Activated naive CD4-positive, alpha-beta T cell treated with anti-CD3 and anti-CD28 coated beads for 36 hours (primary cell): ENCODE measurements around the gene SPON2. TPM values are rescaled to one million over a fixed set of nuclear protein-coding genes. Genes with fewer than 3 reads are reported as not detected.

Source experiments
- CTCF ChIA-PET: fragments of 350-600 bp; sonication (Branson Sonifier 250); formaldehyde crosslinking; loops from one replicate; lab custom pipeline; 2021; ENCODE audit warnings: antibody characterized with exemption; lab: Charles Lee
- DNase-seq: peaks from one replicate; pipeline ENCODE4 v3.0.0-alpha.2; 2020
- H3K27ac Mint-ChIP-seq: one replicate; pipeline ENCODE4 v1.8.0; 2021; ENCODE audit warnings: mild to moderate bottlenecking, mixed read lengths
- H3K27me3 Mint-ChIP-seq: one replicate; pipeline ENCODE4 v1.8.0; 2021; ENCODE audit warnings: low read depth, mixed read lengths
- H3K36me3 Mint-ChIP-seq: one replicate; pipeline ENCODE4 v1.8.0; 2021; ENCODE audit warnings: low read depth, mixed read lengths
- H3K4me1 Mint-ChIP-seq: one replicate; pipeline ENCODE4 v1.8.0; 2021; ENCODE audit warnings: low read depth, mixed read lengths
- H3K4me3 Mint-ChIP-seq: one replicate; pipeline ENCODE4 v1.8.0; 2021; ENCODE audit warnings: mild to moderate bottlenecking, moderate library complexity, mixed read lengths
- H3K9me3 Mint-ChIP-seq: one replicate; pipeline ENCODE4 v1.8.0; 2021; ENCODE audit warnings: mixed read lengths
- intact Hi-C: fragments of 100-400 bp; cut with micrococcal nuclease; formaldehyde crosslinking; loops from one replicate; pipeline ENCODE4 v1.15.1; 2023
- total RNA-seq, 2 experiments: library from RNA; stranded (reverse); gene quantifications; one replicate each; pipeline ENCODE4 v1.2.3, GENCODE V29; 2021

The SPON2 gene
- total RNA-seq, 2 experiments from 2014 or later: 4.8 to 5.5 TPM

- intact Hi-C loops: no loop called here
- Mint-ChIP-seq H3K9me3 (peaks cover 9% of the 10 kb centered on the region), H3K4me1 (peaks cover 11% of the 10 kb centered on the region), H3K4me3 (peak overlapping the region; percentile 17), H3K27ac (no peak overlapping the region), H3K27me3 (peaks cover 16% of the 10 kb centered on the region), H3K36me3 (peaks cover 6% of the 10 kb centered on the region)
- DNase-seq: no peak
- CTCF ChIA-PET: interaction anchor here (0.6 to 1.5 kb wide), 4 partner anchors 9 to 146 kb away, joined by 3 to 5 read pairs (median 5); no protein-coding TSS in a partner anchor
Measured at GRCh38 chr4:1183985-1184773, 11.8 kb upstream of the SPON2 start.

- Mint-ChIP-seq H3K27ac (no peak overlapping the region), H3K36me3 (peaks cover 6% of the 10 kb centered on the region), H3K9me3 (peaks cover 9% of the 10 kb centered on the region), H3K27me3 (peaks cover 16% of the 10 kb centered on the region), H3K4me1 (peaks cover 11% of the 10 kb centered on the region), H3K4me3 (no peak overlapping the region)
- CTCF ChIA-PET: no interaction called here
- intact Hi-C loops: no loop called here
- DNase-seq: no peak
Measured at GRCh38 chr4:1182313-1182712, 9.9 kb upstream of the SPON2 start.

GRCh38 chr4:1180663-1181062, 8.3 kb upstream of the SPON2 start:
- Mint-ChIP-seq H3K36me3 (peaks cover 6% of the 10 kb centered on the region), H3K27me3 (peaks cover 16% of the 10 kb centered on the region), H3K4me3 (no peak overlapping the region), H3K4me1 (peaks cover 3% of the 10 kb centered on the region), H3K9me3 (peaks cover 9% of the 10 kb centered on the region), H3K27ac (no peak overlapping the region)
- CTCF ChIA-PET: interaction anchor here (1.7 kb wide), 1 partner anchor 13 kb away, joined by 5 read pairs; no protein-coding TSS in a partner anchor
- DNase-seq: no peak
- intact Hi-C loops: no loop called here

GRCh38 chr4:1179976-1180375, 7.6 kb upstream of the SPON2 start:
- Mint-ChIP-seq H3K4me3 (no peak overlapping the region), H3K27me3 (peaks cover 16% of the 10 kb centered on the region), H3K9me3 (peaks cover 9% of the 10 kb centered on the region), H3K27ac (no peak overlapping the region), H3K4me1 (peaks cover 3% of the 10 kb centered on the region), H3K36me3 (peaks cover 6% of the 10 kb centered on the region)
- intact Hi-C loops: no loop called here
- DNase-seq: no peak
- CTCF ChIA-PET: interaction anchor here (0.6 to 1.7 kb wide), 2 partner anchors 12 to 42 kb away, joined by 5 to 6 read pairs; no protein-coding TSS in a partner anchor

- CTCF ChIA-PET: interaction anchor here (1.7 kb wide), 1 partner anchor 11 kb away, joined by 5 read pairs; no protein-coding TSS in a partner anchor
- H3K27ac Mint-ChIP-seq: no peak overlapping the region
- no peaks in the 10 kb centered on the region for H3K4me1 Mint-ChIP-seq
- H3K9me3 Mint-ChIP-seq: peaks cover 9% of the 10 kb centered on the region
- DNase-seq: no peak
- intact Hi-C loops: no loop called here
- H3K4me3 Mint-ChIP-seq: no peak overlapping the region
- peaks cover 6% of the 10 kb centered on the region for H3K36me3 Mint-ChIP-seq
- peaks cover 16% of the 10 kb centered on the region for H3K27me3 Mint-ChIP-seq
Measured at GRCh38 chr4:1179089-1179441, 6.7 kb upstream of the SPON2 start.

- DNase-seq: no peak
- Mint-ChIP-seq H3K36me3 (peaks cover 6% of the 10 kb centered on the region), H3K9me3 (peaks cover 9% of the 10 kb centered on the region), H3K4me1 (no peaks in the 10 kb centered on the region), H3K27ac (no peak overlapping the region), H3K4me3 (no peak overlapping the region), H3K27me3 (peaks cover 21% of the 10 kb centered on the region)
- CTCF ChIA-PET: no interaction called here
- intact Hi-C loops: no loop called here
Measured at GRCh38 chr4:1178300-1179088, 6.1 kb upstream of the SPON2 start.

- DNase-seq: no peak
- CTCF ChIA-PET: no interaction called here
- Mint-ChIP-seq H3K27me3 (peaks cover 24% of the 10 kb centered on the region), H3K9me3 (peaks cover 7% of the 10 kb centered on the region), H3K4me3 (no peak overlapping the region), H3K27ac (no peak overlapping the region), H3K4me1 (no peaks in the 10 kb centered on the region), H3K36me3 (peaks cover 5% of the 10 kb centered on the region)
- intact Hi-C loops: no loop called here
Measured at GRCh38 chr4:1177274-1178141, 5.1 kb upstream of the SPON2 start.

GRCh38 chr4:1176398-1177273, 4.3 kb upstream of the SPON2 start:
- DNase-seq: no peak
- H3K4me1 Mint-ChIP-seq: no peaks in the 10 kb centered on the region
- peaks cover 21% of the 10 kb centered on the region for H3K27me3 Mint-ChIP-seq
- H3K27ac Mint-ChIP-seq: no peak overlapping the region
- CTCF ChIA-PET: no interaction called here
- H3K4me3 Mint-ChIP-seq: no peak overlapping the region
- intact Hi-C loops: no loop called here
- H3K9me3 Mint-ChIP-seq: peaks cover 5% of the 10 kb centered on the region
- H3K36me3 Mint-ChIP-seq: peaks cover 2% of the 10 kb centered on the region

- peaks cover 2% of the 10 kb centered on the region for H3K9me3 Mint-ChIP-seq
- no peak overlapping the region for H3K4me3 Mint-ChIP-seq
- H3K4me1 Mint-ChIP-seq: no peaks in the 10 kb centered on the region
- no peak for DNase-seq
- peaks cover 24% of the 10 kb centered on the region for H3K27me3 Mint-ChIP-seq
- CTCF ChIA-PET: interaction anchor here (1.5 kb wide), 1 partner anchor 8 kb away, joined by 5 read pairs; no protein-coding TSS in a partner anchor
- peaks cover 2% of the 10 kb centered on the region for H3K36me3 Mint-ChIP-seq
- intact Hi-C loops: no loop called here
- no peak overlapping the region for H3K27ac Mint-ChIP-seq
Measured at GRCh38 chr4:1175635-1176229, 3.3 kb upstream of the SPON2 start.

GRCh38 chr4:1174941-1175634, 2.7 kb upstream of the SPON2 start:
- no peak overlapping the region for H3K4me3 Mint-ChIP-seq
- intact Hi-C loops: no loop called here
- CTCF ChIA-PET: interaction anchor here (1.5 kb wide), 1 partner anchor 9 kb away, joined by 5 read pairs; no protein-coding TSS in a partner anchor
- no peak overlapping the region for H3K27ac Mint-ChIP-seq
- DNase-seq: no peak
- peaks cover 2% of the 10 kb centered on the region for H3K36me3 Mint-ChIP-seq
- peaks cover 25% of the 10 kb centered on the region for H3K27me3 Mint-ChIP-seq
- peaks cover 2% of the 10 kb centered on the region for H3K4me1 Mint-ChIP-seq
- H3K9me3 Mint-ChIP-seq: no peaks in the 10 kb centered on the region
